Thoracic aorta (tissue), 2 donors: ENCODE measurements around the gene CPTP. TPM values are rescaled to one million over a fixed set of nuclear protein-coding genes. Genes with fewer than 3 reads are reported as not detected.
A peak's percentile ranks its signal among the peaks of the same experiment; 100 is the strongest.

Experiments
- ATAC-seq: fragments of 150-250 bp; one replicate; pipeline ENCODE4 v1.8.0; 2017; ENCODE audit warnings: low read depth; ENCODE audit not compliant: insufficient number of reproducible peaks, low FRiP score
- DNase-seq: peaks from one replicate; pipeline ENCODE4 v3.0.0-alpha.2; 2020; ENCODE audit warnings: low spot score
- H3K27ac ChIP-seq, 2 donors: fragments of 200-600 bp; sonication (generic); 1 replicate in 1 of 2; 2 replicates in 1 of 2; pipeline ENCODE4 v1.5.1; 2016; ENCODE audit warnings: mild to moderate bottlenecking in 2 of 2, moderate library complexity in 2 of 2
- H3K27me3 ChIP-seq: fragments of 200-600 bp; sonication (generic); replicated peaks from 2 replicates; pipeline ENCODE4 v1.6.0; 2016; ENCODE audit warnings: mild to moderate bottlenecking; ENCODE audit not compliant: insufficient read depth
- H3K36me3 ChIP-seq: fragments of 200-600 bp; sonication (generic); one replicate; pipeline ENCODE4 v1.5.1; 2016
- H3K4me1 ChIP-seq, 2 donors: fragments of 200-600 bp; sonication (generic); 1 replicate in 1 of 2; 2 replicates in 1 of 2; pipeline versions ENCODE4 v1.5.1 to v1.6.0; 2016; ENCODE audit warnings: low read depth in 2 of 2, mild to moderate bottlenecking in 1 of 2; ENCODE audit not compliant: control insufficient read depth in 1 of 2
- H3K4me3 ChIP-seq: fragments of 200-600 bp; sonication (generic); 2 replicates; pipeline ENCODE4 v1.5.1; 2016; ENCODE audit warnings: mild to moderate bottlenecking
- H3K9me3 ChIP-seq: fragments of 200-600 bp; sonication (generic); 2 replicates; pipeline ENCODE4 v1.5.1; 2016
- total RNA-seq, 2 donors: library from RNA; depleted of rRNA; stranded (reverse); fragments of >200 nt; gene quantifications; one replicate each; pipeline versions ENCODE4 v1.1.0 to v1.2.3, GENCODE V29; 2016
- TF ChIP-seq, protein P1 (sequence below): fragments of 200-600 bp; sonication (generic); IDR thresholded peaks from one replicate; pipeline ENCODE4 v1.5.1; 2019; ENCODE audit warnings: antibody characterized with exemption

CPTP gene
- 10 to 100 TPM; 16.4 to 26.3 TPM for total RNA-seq

DNA sequence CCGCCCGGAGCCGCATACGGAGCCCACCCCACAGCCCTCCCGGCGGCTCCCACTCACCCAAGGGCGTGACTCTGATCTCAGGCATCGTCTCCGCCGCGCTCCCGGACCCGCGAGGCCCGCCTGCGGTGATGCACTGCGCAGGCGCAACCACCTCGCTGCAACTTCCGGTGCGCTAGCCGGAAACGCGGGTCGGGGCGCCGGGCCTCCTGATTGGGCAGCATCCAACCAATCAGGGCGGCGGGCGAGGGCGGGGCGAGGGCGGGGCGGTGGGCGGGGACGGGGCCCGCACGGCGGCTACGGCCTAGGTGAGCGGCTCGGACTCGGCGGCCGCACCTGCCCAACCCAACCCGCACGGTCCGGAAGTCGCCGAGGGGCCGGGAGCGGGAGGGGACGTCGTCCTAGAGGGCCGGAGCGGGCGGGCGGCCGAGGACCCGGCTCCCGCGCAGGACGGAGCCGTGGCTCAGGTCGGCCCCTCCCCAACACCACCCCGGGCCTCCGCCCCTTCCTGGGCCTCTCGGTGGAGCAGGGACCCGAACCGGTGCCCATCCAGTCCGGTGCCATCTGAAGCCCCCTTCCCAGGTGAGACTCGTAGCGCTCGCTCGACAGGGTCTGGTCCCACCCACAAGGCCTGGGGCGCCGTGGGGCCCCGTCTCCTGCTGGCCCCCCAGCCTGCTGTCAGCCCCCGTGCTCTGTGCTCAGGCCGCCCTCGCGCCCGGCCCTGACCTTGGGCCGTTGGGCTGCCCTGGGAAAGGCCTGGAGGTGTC is at the start of gene CPTP, which contains the start of gene INTS11:
TSS of gene CPTP (plus strand) at position 279 of the 764 bp plus-strand sequence. CDS start 2,109 bp downstream, outside the sequence.
TSS of gene INTS11 (minus strand) at position 137 of the 764 bp plus-strand sequence. CDS start at position 85, 52 bp downstream.
- peaks cover 27 to 36% of the 10 kb centered on the region in 2 donors for H3K4me1 ChIP-seq

DNA sequence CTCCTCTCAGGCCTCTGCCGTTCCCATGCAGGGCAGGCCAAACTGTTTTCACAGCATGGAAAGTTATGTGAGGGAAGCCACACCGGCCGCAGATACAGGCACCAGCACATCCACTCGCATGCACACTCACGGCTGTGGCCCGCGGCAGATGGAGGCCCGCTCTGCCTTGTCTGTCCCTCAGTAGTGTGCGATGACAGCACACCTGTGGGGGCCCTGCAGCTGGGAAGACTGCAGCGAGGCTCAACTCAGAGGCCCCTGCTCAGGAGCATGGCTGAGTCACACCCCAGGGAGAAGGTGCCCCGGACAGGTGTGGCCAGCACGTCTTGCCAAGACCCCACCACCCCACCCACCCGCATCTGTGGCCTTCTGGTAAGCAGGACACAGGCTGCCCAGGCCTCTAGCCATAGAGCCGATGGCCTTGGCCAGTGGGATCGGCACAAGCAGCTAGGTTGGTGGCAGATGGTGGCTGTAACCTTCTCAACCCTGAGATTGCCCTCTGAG is 49.6 kb upstream of the CPTP start:
- ATAC-seq: no peak
- TF ChIP-seq, protein P1, sequence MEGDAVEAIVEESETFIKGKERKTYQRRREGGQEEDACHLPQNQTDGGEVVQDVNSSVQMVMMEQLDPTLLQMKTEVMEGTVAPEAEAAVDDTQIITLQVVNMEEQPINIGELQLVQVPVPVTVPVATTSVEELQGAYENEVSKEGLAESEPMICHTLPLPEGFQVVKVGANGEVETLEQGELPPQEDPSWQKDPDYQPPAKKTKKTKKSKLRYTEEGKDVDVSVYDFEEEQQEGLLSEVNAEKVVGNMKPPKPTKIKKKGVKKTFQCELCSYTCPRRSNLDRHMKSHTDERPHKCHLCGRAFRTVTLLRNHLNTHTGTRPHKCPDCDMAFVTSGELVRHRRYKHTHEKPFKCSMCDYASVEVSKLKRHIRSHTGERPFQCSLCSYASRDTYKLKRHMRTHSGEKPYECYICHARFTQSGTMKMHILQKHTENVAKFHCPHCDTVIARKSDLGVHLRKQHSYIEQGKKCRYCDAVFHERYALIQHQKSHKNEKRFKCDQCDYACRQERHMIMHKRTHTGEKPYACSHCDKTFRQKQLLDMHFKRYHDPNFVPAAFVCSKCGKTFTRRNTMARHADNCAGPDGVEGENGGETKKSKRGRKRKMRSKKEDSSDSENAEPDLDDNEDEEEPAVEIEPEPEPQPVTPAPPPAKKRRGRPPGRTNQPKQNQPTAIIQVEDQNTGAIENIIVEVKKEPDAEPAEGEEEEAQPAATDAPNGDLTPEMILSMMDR: no peak
- H3K9me3 ChIP-seq: no peaks in the 10 kb centered on the region
- no peak overlapping the region for H3K4me3 ChIP-seq
- no peak overlapping the region for H3K27ac ChIP-seq
- H3K4me1 ChIP-seq: peaks cover 21 to 37% of the 10 kb centered on the region in 2 donors
- no peaks in the 10 kb centered on the region for H3K27me3 ChIP-seq
- no peak for DNase-seq
- no peaks in the 10 kb centered on the region for H3K36me3 ChIP-seq

More for the DNA sequence above, at the start of gene CPTP, which contains the start of gene INTS11:
- TF ChIP-seq, protein P1: no peak
- ATAC-seq (peak; percentile 71), DNase-seq (peak; percentile 68)
- H3K27me3 ChIP-seq: no peaks in the 10 kb centered on the region
- peaks cover 12% of the 10 kb centered on the region for H3K36me3 ChIP-seq
- H3K4me3 ChIP-seq: peak within 1 kb of the TSS; percentile 99
- peak within 1 kb of the TSS; percentile 76 to 78 for H3K27ac ChIP-seq
- no peaks in the 10 kb centered on the region for H3K9me3 ChIP-seq

DNA sequence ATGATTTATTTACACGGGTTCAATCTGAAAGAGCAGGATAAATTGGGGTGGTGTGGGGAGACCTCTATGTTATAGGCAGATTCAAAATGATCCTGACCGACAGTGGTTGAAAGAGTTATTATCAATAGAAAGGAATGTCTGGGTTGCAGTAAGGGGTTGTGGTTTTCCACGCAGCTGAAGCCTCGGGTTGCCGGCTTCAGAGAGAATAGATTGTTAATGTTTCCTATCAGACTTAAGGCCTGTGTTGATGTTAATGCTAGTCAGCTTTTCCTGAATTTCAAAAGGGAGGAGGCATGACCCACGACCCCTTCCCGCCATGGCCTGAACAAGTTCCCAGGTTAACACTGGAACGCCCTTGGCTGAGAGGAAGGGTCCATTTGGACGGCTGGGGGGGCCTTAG is 48.8 kb upstream of the CPTP start:
- H3K4me1 ChIP-seq: peaks cover 19 to 28% of the 10 kb centered on the region in 2 donors
- H3K27me3 ChIP-seq: no peaks in the 10 kb centered on the region
- DNase-seq (no peak), ATAC-seq (no peak)
- no peak overlapping the region for H3K27ac ChIP-seq
- H3K9me3 ChIP-seq: no peaks in the 10 kb centered on the region
- TF ChIP-seq, protein P1: no peak
- H3K36me3 ChIP-seq: no peaks in the 10 kb centered on the region
- no peak overlapping the region for H3K4me3 ChIP-seq

DNA sequence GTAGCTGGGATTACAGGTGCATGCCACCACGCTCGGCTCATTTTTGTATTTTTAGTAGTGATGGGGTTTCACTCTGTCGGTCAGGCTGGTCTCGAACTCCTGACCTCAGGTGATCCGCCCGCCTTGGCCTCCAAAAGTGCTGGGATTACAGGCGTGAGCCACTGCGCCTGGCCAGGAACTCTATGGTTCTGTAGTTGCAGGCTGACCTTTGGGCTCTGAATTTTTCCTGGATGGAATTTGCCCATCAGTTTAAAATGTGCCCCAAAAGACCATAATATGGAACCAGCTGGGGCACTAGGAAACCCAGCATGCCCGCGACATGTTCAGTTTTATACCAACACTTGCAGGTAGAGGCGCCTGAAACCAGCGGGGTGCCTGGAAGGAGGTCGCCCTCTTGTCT is 46.0 kb upstream of the CPTP start:
- DNase-seq (no peak), ATAC-seq (no peak)
- Histone ChIP-seq H3K9me3 (no peaks in the 10 kb centered on the region), H3K27ac (no peak overlapping the region), H3K27me3 (no peaks in the 10 kb centered on the region), H3K4me1 (peaks cover 3 to 7% of the 10 kb centered on the region in 2 donors), H3K36me3 (no peaks in the 10 kb centered on the region), H3K4me3 (no peak overlapping the region)
- TF ChIP-seq, protein P1: no peak

DNA sequence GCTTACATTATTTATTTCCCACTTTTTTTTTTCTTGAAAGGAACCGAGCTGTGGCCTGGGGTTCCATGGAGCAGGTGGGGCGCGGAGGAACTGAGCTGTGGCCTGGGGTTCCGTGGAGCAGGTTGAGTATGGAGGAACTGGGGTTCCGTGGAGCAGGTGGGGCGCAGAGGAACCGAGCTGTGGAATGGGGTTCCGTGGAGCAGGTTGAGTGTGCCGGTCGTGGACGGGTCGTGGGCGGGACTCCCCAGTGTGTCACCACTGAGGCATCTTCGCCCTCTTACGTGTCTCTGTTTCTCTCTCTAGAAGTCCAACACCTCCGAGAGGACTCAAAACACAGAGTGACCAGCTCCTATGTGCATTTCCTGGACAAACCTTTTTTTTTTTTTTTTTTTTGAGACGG is 45.6 kb upstream of the CPTP start:
- Histone ChIP-seq H3K36me3 (no peaks in the 10 kb centered on the region), H3K4me3 (no peak overlapping the region), H3K27ac (no peak overlapping the region), H3K9me3 (no peaks in the 10 kb centered on the region), H3K27me3 (no peaks in the 10 kb centered on the region), H3K4me1 (peaks cover 3 to 7% of the 10 kb centered on the region in 2 donors)
- no peak for ATAC-seq
- TF ChIP-seq, protein P1: no peak
- no peak for DNase-seq
